GM13977 (cell line): ENCODE measurements around the gene ATP2A3.

Experiments used
- DNase-seq: peaks from one replicate; pipeline ENCODE4 v3.0.0; 2012; ENCODE audit warnings: low spot score
- in situ Hi-C: fragments of 300-500 bp; cut with MboI; formaldehyde crosslinking; loops from one replicate; pipeline ENCODE4 v1.12.0; 2022; ENCODE audit warnings: low sequenced_read_pairs, low pct_unique_long_range_greater_than_20kb, mixed read lengths, inconsistent platforms; ENCODE audit not compliant: unreplicated experiment
- TF ChIP-seq, protein P1 (sequence below): IDR thresholded peaks from 2 replicates; pipeline ENCODE4 v1.5.1; 2012; ENCODE audit warnings: mild to moderate bottlenecking, control low read depth; ENCODE audit not compliant: insufficient read depth; ENCODE audit errors: extremely low read depth, missing control alignments

Gene ATP2A3

DNA sequence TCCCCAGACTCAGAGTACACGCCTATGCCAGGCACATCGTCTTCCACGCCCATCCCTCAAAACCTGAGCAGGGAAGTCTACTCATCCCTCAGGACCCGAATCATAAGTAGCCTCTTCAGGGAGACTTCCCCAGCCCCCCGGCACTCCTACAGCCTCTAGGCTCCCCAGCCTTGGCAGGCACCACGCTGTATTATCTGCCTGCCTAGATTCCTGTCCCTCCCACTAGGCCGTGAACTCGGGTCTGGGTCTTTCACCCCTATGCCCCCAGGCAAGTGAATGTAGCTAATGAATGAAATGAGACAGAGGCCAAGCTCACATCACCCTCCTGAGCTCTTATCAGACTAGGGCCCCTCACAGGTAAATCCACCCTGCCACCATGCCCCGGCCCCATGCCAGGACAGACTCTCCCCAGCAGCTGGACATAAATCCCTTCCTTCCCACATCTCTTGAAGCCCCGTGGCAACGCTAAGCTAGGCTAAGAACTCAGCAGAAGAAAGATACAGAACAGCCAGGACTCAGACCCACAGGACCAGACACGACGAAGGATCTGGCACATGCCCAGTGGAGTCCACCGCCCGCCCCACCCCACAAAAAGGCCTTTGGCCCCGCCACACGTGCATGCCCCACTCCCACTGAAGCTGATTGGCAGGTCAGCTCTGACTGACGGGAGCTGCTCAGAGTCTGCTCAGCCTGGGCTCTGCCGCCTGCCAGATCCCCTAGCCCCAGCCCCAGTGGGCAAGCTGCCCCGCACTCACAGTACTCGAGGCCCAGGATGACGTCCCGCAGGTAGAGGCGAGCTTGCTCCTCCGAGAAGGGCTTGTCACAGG, 84.4 kb downstream of the ATP2A3 start:
- TF ChIP-seq, protein P1, sequence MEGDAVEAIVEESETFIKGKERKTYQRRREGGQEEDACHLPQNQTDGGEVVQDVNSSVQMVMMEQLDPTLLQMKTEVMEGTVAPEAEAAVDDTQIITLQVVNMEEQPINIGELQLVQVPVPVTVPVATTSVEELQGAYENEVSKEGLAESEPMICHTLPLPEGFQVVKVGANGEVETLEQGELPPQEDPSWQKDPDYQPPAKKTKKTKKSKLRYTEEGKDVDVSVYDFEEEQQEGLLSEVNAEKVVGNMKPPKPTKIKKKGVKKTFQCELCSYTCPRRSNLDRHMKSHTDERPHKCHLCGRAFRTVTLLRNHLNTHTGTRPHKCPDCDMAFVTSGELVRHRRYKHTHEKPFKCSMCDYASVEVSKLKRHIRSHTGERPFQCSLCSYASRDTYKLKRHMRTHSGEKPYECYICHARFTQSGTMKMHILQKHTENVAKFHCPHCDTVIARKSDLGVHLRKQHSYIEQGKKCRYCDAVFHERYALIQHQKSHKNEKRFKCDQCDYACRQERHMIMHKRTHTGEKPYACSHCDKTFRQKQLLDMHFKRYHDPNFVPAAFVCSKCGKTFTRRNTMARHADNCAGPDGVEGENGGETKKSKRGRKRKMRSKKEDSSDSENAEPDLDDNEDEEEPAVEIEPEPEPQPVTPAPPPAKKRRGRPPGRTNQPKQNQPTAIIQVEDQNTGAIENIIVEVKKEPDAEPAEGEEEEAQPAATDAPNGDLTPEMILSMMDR, result no peak
- in situ Hi-C loops, result no loop called here
- no peak for DNase-seq

DNA sequence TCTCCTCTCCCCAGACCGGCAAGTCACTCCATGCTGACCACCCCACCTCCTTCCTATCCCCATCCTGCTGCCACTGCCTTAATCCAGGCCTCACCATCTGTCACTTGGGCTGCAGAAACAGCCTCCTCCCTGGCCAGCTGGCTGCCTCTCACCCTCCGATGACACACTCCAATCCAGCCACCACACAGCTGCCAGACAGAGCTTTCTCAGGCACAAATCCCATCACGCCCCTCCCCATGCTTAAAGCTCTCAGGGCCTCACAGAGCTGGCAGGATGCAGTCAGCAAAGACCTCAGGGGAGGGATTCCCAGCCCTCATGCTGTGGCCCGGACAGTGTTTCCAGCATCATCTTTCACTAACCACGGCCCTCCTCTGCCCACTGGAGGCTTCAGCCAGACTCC, 85.1 kb downstream of the ATP2A3 start:
- DNase-seq, result no peak
- in situ Hi-C loops, result no loop called here
- TF ChIP-seq, protein P1, result no peak

DNA sequence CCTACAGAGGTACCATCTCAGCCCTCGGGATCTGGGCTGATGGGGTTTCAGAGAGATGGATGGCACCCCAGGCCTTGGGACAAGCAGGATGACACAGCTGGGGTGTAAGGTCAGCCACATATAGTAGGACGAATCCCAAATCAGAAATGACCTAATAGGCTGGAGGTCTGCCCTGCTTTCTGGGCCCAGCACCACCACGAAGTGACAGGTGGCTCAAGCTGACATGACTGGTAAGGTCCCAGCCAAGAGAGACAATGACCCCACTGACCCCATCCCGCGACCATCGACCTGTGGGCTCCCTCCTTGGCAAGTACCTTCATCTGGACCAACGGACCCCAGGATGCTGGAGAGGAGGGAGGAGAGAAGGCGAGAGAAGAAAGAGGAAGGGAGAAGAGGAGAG, 87.0 kb downstream of the ATP2A3 start:
- DNase-seq, result no peak
- in situ Hi-C loops, result no loop called here
- TF ChIP-seq, protein P1, result no peak

DNA sequence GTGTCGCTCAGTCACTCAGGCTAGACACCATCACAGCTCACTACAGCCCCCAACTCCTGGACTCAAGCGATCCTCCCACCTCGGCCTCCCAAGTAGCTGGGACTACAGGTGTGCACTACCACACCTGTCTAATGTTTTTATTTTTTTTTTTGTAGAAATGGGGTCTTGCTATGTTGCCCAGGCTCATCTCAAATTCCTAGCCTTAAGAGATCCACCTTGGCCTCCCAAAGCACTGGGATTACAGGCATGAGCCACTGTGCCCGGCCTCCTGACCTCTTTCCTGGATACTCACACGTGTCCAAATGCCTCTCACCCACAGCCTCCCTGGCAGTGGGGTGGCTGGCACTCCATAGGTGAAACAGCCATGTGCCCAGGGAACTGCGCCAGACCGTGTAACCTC, 88.9 kb downstream of the ATP2A3 start:
- in situ Hi-C loops, result no loop called here
- no peak for DNase-seq
- TF ChIP-seq, protein P1, result no peak
